HUES64 (cell line): ENCODE results near the gene CFAP221.

ENCODE experiments used
- H3K27ac ChIP-seq: 2 replicates; pipeline ENCODE4 v1.7.0; 2013; ENCODE audit warnings: low read depth, low read length, inconsistent platforms
- H3K27me3 ChIP-seq: 2 replicates; pipeline ENCODE4 v1.6.1; 2013; ENCODE audit warnings: mild to moderate bottlenecking, low read length; ENCODE audit not compliant: insufficient read depth
- H3K36me3 ChIP-seq: 2 replicates; pipeline ENCODE4 v1.6.1; 2013; ENCODE audit warnings: mild to moderate bottlenecking, low read length; ENCODE audit not compliant: insufficient read depth
- H3K4me1 ChIP-seq: 2 replicates; pipeline ENCODE4 v1.6.1; 2013; ENCODE audit warnings: mild to moderate bottlenecking, low read length, moderate library complexity; ENCODE audit not compliant: insufficient read depth
- H3K4me3 ChIP-seq: 2 replicates; pipeline ENCODE4 v1.5.1; 2013; ENCODE audit warnings: mild to moderate bottlenecking, low read length, moderate library complexity
- H3K9ac ChIP-seq: 2 replicates; pipeline ENCODE4 v1.6.1; 2013; ENCODE audit warnings: mild to moderate bottlenecking, low read depth, low read length
- H3K9me3 ChIP-seq: 2 replicates; pipeline ENCODE4 v1.6.1; 2013; ENCODE audit warnings: low read depth, low read length; ENCODE audit not compliant: insufficient read depth
- WGBS: fragments of 150-250, 120-280 bp; methylation state at CpG from one replicate; pipeline ENCODE4 v1.1.7; 2013; ENCODE audit warnings: missing lambda C conversion rate; 5-methylcytosine and 5-hydroxymethylcytosine counted together

The CFAP221 gene

DNA sequence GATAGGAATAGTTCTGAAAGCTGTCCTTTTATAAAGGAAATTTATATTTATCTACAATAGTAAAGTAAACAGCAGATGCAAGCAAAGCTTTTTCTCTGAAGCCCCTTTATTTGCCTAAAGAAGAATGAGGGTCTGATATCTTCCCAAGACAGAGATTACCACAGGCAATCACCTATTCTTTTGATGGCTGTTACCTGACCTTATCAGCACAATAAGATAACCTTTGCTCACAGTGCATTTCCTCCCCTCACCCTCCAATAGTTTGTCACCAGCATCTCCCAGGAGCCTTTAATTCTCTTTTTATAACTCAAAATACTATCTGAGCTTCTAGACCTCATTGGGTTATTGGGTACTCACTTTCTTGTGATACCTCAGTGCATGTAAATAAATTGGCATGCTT is 6.5 kb upstream of the CFAP221 start:
- Histone ChIP-seq H3K27me3 (no peaks in the 10 kb centered on the region), H3K27ac (no peak overlapping the region), H3K4me3 (no peak overlapping the region), H3K36me3 (no peaks in the 10 kb centered on the region), H3K9ac (no peak overlapping the region), H3K9me3 (peaks cover 13% of the 10 kb centered on the region), H3K4me1 (no peaks in the 10 kb centered on the region)

DNA sequence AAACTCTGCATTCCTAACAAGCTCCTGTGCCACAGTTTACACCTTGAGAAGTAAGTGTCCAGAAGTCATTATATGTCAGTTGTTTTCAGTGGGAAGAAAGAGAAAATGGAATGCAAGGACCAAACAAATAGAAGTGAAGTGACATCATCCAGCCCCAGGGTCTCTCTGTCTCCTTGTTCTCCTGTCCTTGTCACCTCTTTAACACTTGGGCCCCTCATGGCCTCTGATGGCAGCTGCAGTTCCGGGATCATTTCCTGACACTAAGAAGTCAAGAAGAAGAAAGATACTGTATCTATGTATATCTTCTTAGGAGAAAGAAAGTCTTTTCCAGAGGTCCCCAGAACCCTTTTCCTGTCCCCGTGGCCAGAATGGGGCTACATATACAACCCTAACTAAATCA is 2.8 kb upstream of the CFAP221 start:
- Histone ChIP-seq H3K4me1 (peaks cover 5% of the 10 kb centered on the region; the same call in 1 of the 2 replicates), H3K27ac (no peak overlapping the region), H3K36me3 (no peaks in the 10 kb centered on the region), H3K27me3 (peaks cover 13% of the 10 kb centered on the region; the same call in 1 of the 2 replicates), H3K4me3 (no peak overlapping the region), H3K9me3 (no peaks in the 10 kb centered on the region), H3K9ac (no peak overlapping the region)
- WGBS = 84% methylated on average over 2 of the region's 2 CpGs

DNA sequence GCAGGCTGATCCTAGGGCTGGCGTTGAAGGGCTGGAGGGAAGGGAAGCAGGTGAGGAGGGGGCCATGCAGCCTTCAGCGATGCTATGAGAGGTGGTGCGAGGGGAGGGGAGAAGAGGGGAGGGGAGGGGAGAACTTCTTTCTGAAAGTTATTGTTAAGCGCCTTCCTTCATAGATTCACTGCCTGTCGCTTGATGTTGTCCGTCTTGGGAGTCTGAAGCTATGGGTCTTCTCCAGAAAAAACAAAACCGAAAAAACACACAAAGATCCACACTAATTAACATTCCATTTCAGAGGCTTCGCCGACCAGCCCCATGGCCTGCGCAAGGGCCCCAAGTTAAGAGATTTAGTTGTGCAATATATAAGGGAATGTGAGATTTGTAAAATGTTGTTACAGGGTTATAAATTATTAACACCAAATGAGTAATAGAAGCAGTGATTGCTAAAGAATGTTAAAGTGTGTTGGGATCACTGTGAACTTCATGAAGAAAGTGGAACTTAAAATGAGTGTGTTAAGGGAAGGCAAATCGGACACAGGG is 758 bp downstream of the CFAP221 start:
- Histone ChIP-seq H3K27ac (no peak overlapping the region), H3K4me1 (peaks cover 5% of the 10 kb centered on the region; the same call in 1 of the 2 replicates), H3K27me3 (peaks cover 13% of the 10 kb centered on the region; the same call in 1 of the 2 replicates), H3K4me3 (peak overlapping the region; percentile 59), H3K9me3 (no peaks in the 10 kb centered on the region), H3K36me3 (no peaks in the 10 kb centered on the region), H3K9ac (peak overlapping the region; percentile 84; the same call in 1 of the 2 replicates)
- 50% methylated on average over 11 of the region's 11 CpGs for WGBS

DNA sequence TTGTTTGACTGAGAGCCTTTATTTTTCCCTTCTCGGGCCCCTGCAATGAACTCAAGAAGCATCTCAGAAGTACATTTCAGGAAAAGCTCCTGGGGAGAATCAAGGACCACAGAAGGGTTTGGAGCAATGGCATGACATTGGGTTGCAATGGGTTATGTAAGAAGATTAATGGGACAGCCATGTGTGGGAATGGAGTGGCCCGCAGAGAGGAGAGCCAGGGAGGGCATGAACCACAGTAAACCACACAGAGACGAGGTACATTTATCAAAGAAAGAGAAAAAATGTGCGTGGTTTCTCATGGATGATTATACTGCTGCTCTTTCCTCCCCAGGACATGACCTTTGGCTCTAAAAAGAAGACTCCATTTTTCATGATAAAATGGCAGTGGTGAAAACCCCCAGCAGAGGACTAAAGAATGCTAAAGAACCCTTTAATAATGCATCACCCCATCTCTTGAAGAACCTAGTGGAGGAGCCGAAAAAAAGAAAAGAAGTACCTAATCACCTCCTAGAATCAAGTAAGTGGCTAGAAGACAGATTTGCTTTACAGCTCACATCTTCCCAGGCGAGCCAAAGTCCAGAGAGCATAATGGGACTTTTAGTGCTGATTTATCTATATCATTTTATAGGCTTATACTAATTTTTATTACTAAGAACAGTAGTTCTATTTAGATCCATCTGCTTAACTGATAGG is 1.7 kb downstream of the CFAP221 start:
- Histone ChIP-seq H3K27me3 (peaks cover 13% of the 10 kb centered on the region; the same call in 1 of the 2 replicates), H3K27ac (no peak overlapping the region), H3K4me3 (no peak overlapping the region), H3K36me3 (no peaks in the 10 kb centered on the region), H3K4me1 (peaks cover 5% of the 10 kb centered on the region; the same call in 1 of the 2 replicates), H3K9ac (no peak overlapping the region), H3K9me3 (no peaks in the 10 kb centered on the region)
- 87% methylated on average over 5 of the region's 6 CpGs for WGBS

DNA sequence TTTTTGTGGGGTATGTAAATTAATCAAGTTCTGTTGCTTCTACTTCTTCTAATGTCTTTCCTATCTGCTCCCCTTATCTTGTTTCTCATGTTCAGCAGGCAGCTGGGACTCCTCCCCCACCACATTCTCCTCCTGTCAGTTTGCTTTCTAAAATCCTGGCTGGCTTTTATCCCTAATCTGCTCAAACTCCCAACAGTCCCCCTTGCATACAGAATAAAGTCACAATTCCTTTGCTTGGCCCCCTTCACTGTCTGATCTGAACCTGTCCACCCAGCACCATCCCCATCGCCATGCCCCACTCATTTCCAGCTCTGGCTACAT is 2.2 kb downstream of the CFAP221 start:
- peaks cover 13% of the 10 kb centered on the region; the same call in 1 of the 2 replicates for H3K27me3 ChIP-seq
- no peak overlapping the region for H3K9ac ChIP-seq
- no peak overlapping the region for H3K27ac ChIP-seq
- H3K4me3 ChIP-seq = no peak overlapping the region
- peaks cover 5% of the 10 kb centered on the region; the same call in 1 of the 2 replicates for H3K4me1 ChIP-seq
- H3K36me3 ChIP-seq = no peaks in the 10 kb centered on the region
- WGBS = 82% methylated on average over 1 of the region's 1 CpG
- no peaks in the 10 kb centered on the region for H3K9me3 ChIP-seq

DNA sequence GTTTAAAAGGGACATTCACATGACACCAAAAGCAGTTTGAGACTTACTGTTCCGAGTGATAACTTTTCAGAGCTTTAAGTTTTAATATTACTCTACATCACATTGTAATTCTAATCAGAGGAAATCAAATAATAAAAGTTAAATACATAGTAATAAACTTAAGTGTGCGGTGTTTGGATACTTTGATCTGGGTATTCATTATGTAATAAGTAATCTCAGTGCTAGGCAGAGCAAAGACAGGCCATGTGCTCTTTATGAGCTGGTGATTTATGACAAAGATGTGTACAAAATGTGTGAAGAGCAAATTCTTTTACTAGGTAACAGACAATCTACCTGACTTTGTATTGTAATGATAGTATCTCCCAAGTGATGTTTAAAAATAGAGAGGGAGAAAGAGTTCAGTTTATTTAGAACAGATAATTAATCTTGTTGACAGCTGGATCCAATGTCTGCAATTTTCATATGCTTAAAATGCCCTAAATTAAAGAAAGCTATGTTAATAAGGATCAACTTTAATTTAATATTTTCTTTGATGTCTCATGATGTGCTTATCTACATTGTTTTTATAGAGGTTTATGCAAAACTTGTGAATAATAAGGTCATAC is 4.4 kb downstream of the CFAP221 start:
- Histone ChIP-seq H3K4me1 (peaks cover 5% of the 10 kb centered on the region; the same call in 1 of the 2 replicates), H3K4me3 (no peak overlapping the region), H3K36me3 (no peaks in the 10 kb centered on the region), H3K27me3 (peaks cover 7% of the 10 kb centered on the region; the same call in 1 of the 2 replicates), H3K9me3 (no peaks in the 10 kb centered on the region), H3K9ac (no peak overlapping the region), H3K27ac (no peak overlapping the region)
- WGBS = 96% methylated on average over 2 of the region's 2 CpGs

DNA sequence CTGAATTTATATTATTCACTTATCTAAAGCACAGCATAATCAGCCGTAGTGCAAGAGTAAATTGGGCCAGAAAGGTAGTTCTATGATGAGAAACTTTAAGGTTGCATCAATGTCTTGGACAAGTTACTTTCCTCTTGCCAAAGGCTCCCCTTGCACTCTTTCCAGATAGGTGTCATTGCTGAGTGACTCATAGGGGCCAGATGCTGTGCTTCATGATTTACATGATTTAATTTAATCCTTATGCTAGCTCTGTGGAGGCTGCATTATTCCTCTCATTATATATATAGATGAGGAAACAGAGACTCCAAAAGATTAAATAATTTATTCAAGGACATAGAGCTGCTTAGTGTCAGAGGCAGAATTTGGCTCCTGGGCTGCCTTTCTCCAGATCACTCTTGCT is 5.0 kb downstream of the CFAP221 start:
- H3K27me3 ChIP-seq = peaks cover 7% of the 10 kb centered on the region; the same call in 1 of the 2 replicates
- WGBS = 92% methylated on average over 1 of the region's 1 CpG
- no peaks in the 10 kb centered on the region for H3K9me3 ChIP-seq
- H3K4me1 ChIP-seq = 0 out of 2 replicates have a peak, but pooled peaks cover 3% of the 10 kb centered on the region
- no peak overlapping the region for H3K9ac ChIP-seq
- H3K27ac ChIP-seq = no peak overlapping the region
- no peak overlapping the region for H3K4me3 ChIP-seq
- no peaks in the 10 kb centered on the region for H3K36me3 ChIP-seq

DNA sequence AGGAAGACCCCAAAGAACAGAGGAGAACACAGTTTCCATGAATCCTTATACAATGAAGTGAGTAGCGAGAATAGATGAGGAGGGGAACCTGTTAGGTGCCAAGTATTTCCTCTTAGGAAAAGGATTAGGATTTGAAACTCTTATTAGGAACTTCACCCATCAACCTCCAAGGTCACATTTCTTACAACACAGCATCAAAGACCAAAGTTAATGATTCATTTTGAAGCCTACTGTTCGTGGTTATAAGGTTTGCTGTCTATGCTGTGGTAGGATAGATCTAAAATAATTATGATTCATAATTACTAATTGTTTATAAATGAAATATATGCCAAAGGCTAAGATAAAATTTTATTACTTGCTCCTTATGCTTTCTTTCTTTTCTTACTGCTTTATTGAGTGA is 6.1 kb downstream of the CFAP221 start:
- no peaks in the 10 kb centered on the region for H3K9me3 ChIP-seq
- H3K4me3 ChIP-seq = no peak overlapping the region
- no peaks in the 10 kb centered on the region for H3K36me3 ChIP-seq
- H3K9ac ChIP-seq = no peak overlapping the region
- H3K4me1 ChIP-seq = no peaks in the 10 kb centered on the region
- no peak overlapping the region for H3K27ac ChIP-seq
- H3K27me3 ChIP-seq = peaks cover 6% of the 10 kb centered on the region; the same call in 1 of the 2 replicates
- 100% methylated on average over 1 of the region's 2 CpGs for WGBS

DNA sequence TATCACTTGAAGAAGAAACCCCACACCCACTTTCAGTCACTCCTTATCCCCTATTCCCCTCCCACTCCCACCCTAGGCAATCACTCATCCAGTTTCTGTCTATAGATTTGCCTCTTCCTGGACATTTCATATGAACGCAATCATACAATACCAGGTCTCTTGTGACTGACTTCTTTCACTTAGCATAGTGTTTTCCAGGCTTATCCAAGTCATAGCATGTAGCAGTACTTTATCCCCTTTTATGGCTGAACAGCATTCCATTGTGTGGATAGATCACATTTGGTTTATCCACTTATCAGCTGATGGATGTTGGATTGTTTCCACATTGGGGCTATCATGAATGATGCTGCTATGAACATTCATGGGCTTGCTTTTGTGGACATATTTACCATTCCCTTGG is 6.6 kb downstream of the CFAP221 start:
- no peaks in the 10 kb centered on the region for H3K9me3 ChIP-seq
- no peaks in the 10 kb centered on the region for H3K4me1 ChIP-seq
- no peak overlapping the region for H3K9ac ChIP-seq
- WGBS = 96% methylated on average over 1 of the region's 1 CpG
- no peak overlapping the region for H3K4me3 ChIP-seq
- no peak overlapping the region for H3K27ac ChIP-seq
- peaks cover 1% of the 10 kb centered on the region; the same call in 1 of the 2 replicates for H3K27me3 ChIP-seq
- H3K36me3 ChIP-seq = no peaks in the 10 kb centered on the region

DNA sequence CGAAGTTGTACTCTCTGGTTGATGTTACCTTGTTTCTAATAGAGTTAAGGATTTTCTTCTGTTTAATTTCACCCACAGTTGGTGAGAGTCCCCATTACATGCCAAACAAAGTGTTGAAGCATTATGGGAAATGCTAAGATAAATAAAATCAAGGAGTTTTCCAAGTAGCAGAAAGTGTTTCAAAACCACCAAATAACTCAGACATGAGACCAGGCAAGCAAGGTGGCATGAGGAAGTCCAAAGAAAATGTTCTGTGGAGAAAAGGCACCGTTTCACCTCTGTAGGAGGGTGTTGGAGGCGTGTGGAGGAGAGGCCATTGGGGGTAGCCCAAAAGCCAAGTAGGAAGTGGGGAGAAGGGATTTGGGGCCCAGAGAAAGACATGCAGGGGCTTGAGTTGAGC is 8.7 kb downstream of the CFAP221 start:
- H3K27me3 ChIP-seq = no peaks in the 10 kb centered on the region
- no peak overlapping the region for H3K27ac ChIP-seq
- H3K4me1 ChIP-seq = no peaks in the 10 kb centered on the region
- WGBS = 96% methylated on average over 3 of the region's 3 CpGs
- H3K9ac ChIP-seq = no peak overlapping the region
- H3K9me3 ChIP-seq = no peaks in the 10 kb centered on the region
- no peak overlapping the region for H3K4me3 ChIP-seq
- H3K36me3 ChIP-seq = no peaks in the 10 kb centered on the region

DNA sequence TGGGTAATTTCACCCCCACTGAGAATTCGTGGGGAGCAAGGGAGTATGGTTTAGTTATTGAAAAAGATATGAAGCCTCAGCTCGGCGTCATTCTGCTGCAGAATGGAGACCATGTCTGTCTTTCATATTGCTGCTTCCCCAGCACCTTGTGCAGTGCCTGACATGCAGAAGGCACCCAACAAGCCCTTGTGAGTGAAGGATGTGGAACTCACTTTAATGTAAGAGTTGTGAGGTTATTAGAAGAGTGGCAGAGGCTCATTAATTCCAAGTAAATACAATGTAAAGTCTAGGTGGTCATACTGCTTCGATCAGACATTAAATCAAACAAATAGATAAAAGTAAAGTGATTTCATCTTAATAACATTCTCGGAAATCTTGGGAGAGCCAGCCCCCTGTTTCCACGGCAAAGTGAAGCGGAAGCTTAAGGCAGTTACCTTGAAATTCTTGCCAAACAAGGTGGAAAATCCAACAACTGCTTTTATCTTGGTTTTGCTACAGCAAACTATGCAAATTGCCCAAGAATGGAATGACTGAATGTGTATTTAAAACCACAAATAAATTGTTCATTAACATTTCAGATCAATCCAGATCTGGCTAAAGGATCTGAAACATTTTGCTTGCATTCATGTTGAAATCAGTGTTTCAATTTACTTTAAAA is 9.6 kb downstream of the CFAP221 start:
- H3K9ac ChIP-seq = no peak overlapping the region
- H3K27me3 ChIP-seq = no peaks in the 10 kb centered on the region
- no peak overlapping the region for H3K4me3 ChIP-seq
- 93% methylated on average over 6 of the region's 7 CpGs for WGBS
- H3K9me3 ChIP-seq = no peaks in the 10 kb centered on the region
- H3K36me3 ChIP-seq = no peaks in the 10 kb centered on the region
- H3K27ac ChIP-seq = no peak overlapping the region
- H3K4me1 ChIP-seq = no peaks in the 10 kb centered on the region
